HepG2 (cell line): ENCODE measurements around the gene RNF126.

Experiments used
- CEBPG ChIP-seq: IDR thresholded peaks from 2 replicates; pipeline ENCODE4 v1.6.1; 2016
- EZH2 ChIP-seq: conservative IDR thresholded peaks from 2 replicates; pipeline ENCODE4 v1.6.1; 2012; ENCODE audit warnings: mild to moderate bottlenecking, low read depth, low read length, moderate library complexity
- KLF11 ChIP-seq: IDR thresholded peaks from 2 replicates; pipeline ENCODE4 v1.6.1; 2016; ENCODE audit warnings: missing compliant biosample characterization
- MLX ChIP-seq: IDR thresholded peaks from 2 replicates; pipeline ENCODE4 v1.6.1; 2016
- MYC ChIP-seq: sonication (generic); formaldehyde crosslinking; IDR thresholded peaks from 2 replicates; pipeline ENCODE4 v1.9.0; 2021; ENCODE audit warnings: missing genetic modification reagents, borderline replicate concordance
- RARA ChIP-seq: IDR thresholded peaks from 2 replicates; pipeline ENCODE4 v1.6.1; 2016; ENCODE audit warnings: missing genetic modification reagents, missing compliant biosample characterization
- RELA ChIP-seq: sonication (generic); formaldehyde crosslinking; IDR thresholded peaks from 2 replicates; pipeline ENCODE4 v1.4.0; 2020; ENCODE audit warnings: missing genetic modification reagents
- TCF12 ChIP-seq, 2 experiments: fragments of 450-650 bp in 1 of 2; sonication (generic) in 1 of 2; formaldehyde crosslinking in 1 of 2; IDR thresholded peaks; 2 replicates each; pipeline versions ENCODE4 v1.6.1 to v1.8.0; 2017 to 2022; ENCODE audit warnings: antibody characterized with exemption in 1 of 2, mild to moderate bottlenecking in 1 of 2, missing genetic modification reagents in 1 of 2, moderate library complexity in 1 of 2
- ZFYVE20 ChIP-seq: sonication (generic); formaldehyde crosslinking; IDR thresholded peaks from 2 replicates; pipeline ENCODE4 v1.8.0; 2023; ENCODE audit warnings: low read depth, mild to moderate bottlenecking, moderate library complexity, missing genetic modification reagents, borderline replicate concordance
- ZHX1 ChIP-seq: sonication (generic); formaldehyde crosslinking; IDR thresholded peaks from 2 replicates; pipeline ENCODE4 v1.8.1; 2022; ENCODE audit warnings: low read depth, mild to moderate bottlenecking, missing genetic modification reagents
- ZNF232 ChIP-seq: sonication (generic); formaldehyde crosslinking; IDR thresholded peaks from 2 replicates; pipeline ENCODE4 v1.4.0; 2020; ENCODE audit warnings: missing genetic modification reagents, borderline replicate concordance
- ZNF614 ChIP-seq: IDR thresholded peaks from 2 replicates; pipeline ENCODE4 v1.6.1; 2018; ENCODE audit warnings: missing biosample characterization, missing genetic modification reagents, inconsistent platforms, borderline replicate concordance
- ZNF781 ChIP-seq: sonication (generic); formaldehyde crosslinking; IDR thresholded peaks from 2 replicates; pipeline ENCODE4 v1.5.1; 2020; ENCODE audit warnings: borderline replicate concordance, mild to moderate bottlenecking, missing genetic modification reagents; ENCODE audit errors: not compliant biosample characterization

DNA sequence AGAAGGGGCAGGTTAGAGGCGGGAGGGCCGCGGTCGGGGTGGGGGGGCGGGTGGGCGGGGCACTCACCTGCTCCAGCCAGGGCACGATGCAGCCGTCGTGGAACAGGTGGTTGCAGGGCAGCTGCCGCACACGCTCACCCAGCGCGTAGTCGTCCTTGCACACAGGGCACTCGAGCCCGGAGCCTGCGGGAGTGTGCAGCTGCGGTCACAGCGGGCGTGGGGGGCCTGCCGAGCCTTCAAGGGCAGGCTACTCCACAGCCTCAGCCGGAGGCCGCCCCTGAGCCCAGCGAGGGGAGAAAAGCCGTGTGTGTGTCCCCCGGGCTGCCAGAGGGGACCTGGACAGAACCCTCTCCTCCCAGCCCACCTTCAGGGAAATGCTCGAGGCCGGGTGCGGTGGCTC is 14.7 kb downstream of the RNF126 start:
- TF ChIP-seq ZNF781 (CRISPR knock-in tag), result no peak
- TF ChIP-seq CEBPG (CRISPR knock-in tag), result no peak
- no peak for TF ChIP-seq EZH2
- no peak for TF ChIP-seq MYC (CRISPR knock-in tag)
- no peak for TF ChIP-seq ZHX1 (CRISPR knock-in tag)
- TF ChIP-seq MLX (CRISPR knock-in tag), result no peak
- no peak for TF ChIP-seq ZNF614 (CRISPR knock-in tag)
- no peak for TF ChIP-seq TCF12 (IDR thresholded peaks at IDR 0.05)
- TF ChIP-seq TCF12 (CRISPR knock-in tag; IDR thresholded peaks at IDR 0.05), result no peak
- TF ChIP-seq RARA (CRISPR knock-in tag), result no peak
- no peak for TF ChIP-seq RELA (CRISPR knock-in tag)
- TF ChIP-seq ZFYVE20 (CRISPR knock-in tag), result no peak
- TF ChIP-seq KLF11 (CRISPR knock-in tag), result no peak
- no peak for TF ChIP-seq ZNF232
